Measurements from ENCODE around the gene ZNF282. TPM values are rescaled to one million over a fixed set of nuclear protein-coding genes. Genes with fewer than 3 reads are reported as not detected.

Gene ZNF282
- total RNA-seq, 1 experiment from 2014 or later: 31.4 TPM

- no TSS peak for BruUV-seq (replicated peaks)
- Histone ChIP-seq H3F3A (ENCODE audit: low read length, unreplicated experiment) (no peaks in the 10 kb centered on the region), H3K79me2 (ENCODE audit: low read length) (peaks cover 72% of the 10 kb centered on the region), H3K9me2 (replicated peaks; ENCODE audit: low read length) (no peaks in the 10 kb centered on the region), H3K4me2 (ENCODE audit: low read length) (peak overlapping the region; percentile 28), H3K36me3 (ENCODE audit: low read depth, low read length) (peaks cover 36% of the 10 kb centered on the region), H3K27ac (ENCODE audit: low read length) (peak overlapping the region; percentile 46), H3K4me1 (ENCODE audit: insufficient read depth, low read length) (peaks cover 37% of the 10 kb centered on the region), H3K9me3 (ENCODE audit: low read length) (no peaks in the 10 kb centered on the region), H3K9ac (ENCODE audit: low read length) (no peak overlapping the region), H4K20me1 (ENCODE audit: low read length) (no peaks in the 10 kb centered on the region), H3K4me3 (ENCODE audit: low read length) (no peak overlapping the region), H2AFZ (ENCODE audit: low read length) (no peak overlapping the region), H3K27me3 (ENCODE audit: low read length) (no peaks in the 10 kb centered on the region)
- ChIA-PET POLR2A (ENCODE audit: unreplicated experiment) (interaction anchor here (0.6 to 0.7 kb wide), 3 partner anchors 41 to 211 kb away, joined by 3 to 7 read pairs (median 4); no protein-coding TSS in a partner anchor), CTCF (interaction anchor here (0.6 kb wide), 1 partner anchor 73 kb away, joined by 3 read pairs; no protein-coding TSS in a partner anchor)
- ATAC-seq (peak; percentile 30), DNase-seq (peak; percentile 60)
- intact Hi-C loops (cut with micrococcal nuclease): loop anchor here (2.0 to 10.0 kb wide), 2 partner anchors 39 to 205 kb away; partner anchors contain the start of gene ZNF212
- TF ChIP-seq, protein P1, sequence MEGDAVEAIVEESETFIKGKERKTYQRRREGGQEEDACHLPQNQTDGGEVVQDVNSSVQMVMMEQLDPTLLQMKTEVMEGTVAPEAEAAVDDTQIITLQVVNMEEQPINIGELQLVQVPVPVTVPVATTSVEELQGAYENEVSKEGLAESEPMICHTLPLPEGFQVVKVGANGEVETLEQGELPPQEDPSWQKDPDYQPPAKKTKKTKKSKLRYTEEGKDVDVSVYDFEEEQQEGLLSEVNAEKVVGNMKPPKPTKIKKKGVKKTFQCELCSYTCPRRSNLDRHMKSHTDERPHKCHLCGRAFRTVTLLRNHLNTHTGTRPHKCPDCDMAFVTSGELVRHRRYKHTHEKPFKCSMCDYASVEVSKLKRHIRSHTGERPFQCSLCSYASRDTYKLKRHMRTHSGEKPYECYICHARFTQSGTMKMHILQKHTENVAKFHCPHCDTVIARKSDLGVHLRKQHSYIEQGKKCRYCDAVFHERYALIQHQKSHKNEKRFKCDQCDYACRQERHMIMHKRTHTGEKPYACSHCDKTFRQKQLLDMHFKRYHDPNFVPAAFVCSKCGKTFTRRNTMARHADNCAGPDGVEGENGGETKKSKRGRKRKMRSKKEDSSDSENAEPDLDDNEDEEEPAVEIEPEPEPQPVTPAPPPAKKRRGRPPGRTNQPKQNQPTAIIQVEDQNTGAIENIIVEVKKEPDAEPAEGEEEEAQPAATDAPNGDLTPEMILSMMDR (conservative IDR thresholded peaks at IDR 0.05; ENCODE audit: low read depth, low read length): no peak
- TF ChIP-seq EZH2phosphoT487 (IDR thresholded peaks at IDR 0.05; ENCODE audit: borderline replicate concordance, low read length): no peak
- TF ChIP-seq EZH2 (IDR thresholded peaks at IDR 0.05; ENCODE audit: low read length, unreplicated experiment): no peak
Observed at GRCh38 chr7:149199234-149199995, 4.1 kb downstream of the ZNF282 start.

- H3K27ac ChIP-seq (ENCODE audit: low read length): no peak overlapping the region
- peaks cover 35% of the 10 kb centered on the region for H3K4me1 ChIP-seq (ENCODE audit: insufficient read depth, low read length)
- POLR2A ChIA-PET (ENCODE audit: unreplicated experiment): no interaction called here
- TF ChIP-seq EZH2 (IDR thresholded peaks at IDR 0.05; ENCODE audit: low read length, unreplicated experiment) (no peak), EZH2phosphoT487 (IDR thresholded peaks at IDR 0.05; ENCODE audit: borderline replicate concordance, low read length) (no peak)
- TF ChIP-seq, protein P1 (conservative IDR thresholded peaks at IDR 0.05; ENCODE audit: low read depth, low read length): no peak
- DNase-seq: no peak
- no peaks in the 10 kb centered on the region for H3K27me3 ChIP-seq (ENCODE audit: low read length)
- H4K20me1 ChIP-seq (ENCODE audit: low read length): no peaks in the 10 kb centered on the region
- H2AFZ ChIP-seq (ENCODE audit: low read length): no peak overlapping the region
- peaks cover 62% of the 10 kb centered on the region for H3K79me2 ChIP-seq (ENCODE audit: low read length)
- no peaks in the 10 kb centered on the region for H3K9me3 ChIP-seq (ENCODE audit: low read length)
- H3K9me2 ChIP-seq (replicated peaks; ENCODE audit: low read length): no peaks in the 10 kb centered on the region
- peaks cover 59% of the 10 kb centered on the region for H3K36me3 ChIP-seq (ENCODE audit: low read depth, low read length)
- intact Hi-C loops (cut with micrococcal nuclease): no loop called here
- no peak overlapping the region for H3K4me3 ChIP-seq (ENCODE audit: low read length)
- CTCF ChIA-PET: no interaction called here
- no peak for ATAC-seq
- H3K4me2 ChIP-seq (ENCODE audit: low read length): no peak overlapping the region
- BruUV-seq (replicated peaks): no TSS peak
- H3F3A ChIP-seq (ENCODE audit: low read length, unreplicated experiment): no peaks in the 10 kb centered on the region
- H3K9ac ChIP-seq (ENCODE audit: low read length): no peak overlapping the region
Observed at GRCh38 chr7:149202831-149203231, 7.5 kb downstream of the ZNF282 start.
